ENCODE data around the gene PLEKHA1.

GRCh38 chr10:122458693-122459092 lies 84.2 kb downstream of the PLEKHA1 start:
- TF ChIP-seq CTCF (IDR thresholded peaks at IDR 0.05; ENCODE audit: low read length) (no peak), EZH2 (IDR thresholded peaks at IDR 0.05; ENCODE audit: borderline replicate concordance, low read length) (no peak)

Measured in OCI-LY1 (cell line).